Liver (tissue), 9 donors: ENCODE results near the gene SBK1. TPM values are rescaled to one million over a fixed set of nuclear protein-coding genes. Genes with fewer than 3 reads are reported as not detected.

Experiments used
- DNase-seq: peaks from one replicate; pipeline ENCODE4 v3.0.0-alpha.2; 2017; ENCODE audit warnings: low spot score
- H3K27ac ChIP-seq, 2 donors: one replicate each; pipeline ENCODE4 v1.7.0; 2013; ENCODE audit warnings: inconsistent platforms in 2 of 2, low read length in 2 of 2, control low read depth in 1 of 2, low read depth in 1 of 2, mild to moderate bottlenecking in 1 of 2
- H3K27me3 ChIP-seq, 4 donors: one replicate each; pipeline versions ENCODE4 v1.6.1 to v1.7.0; 2013; ENCODE audit warnings: low read length in 3 of 4, inconsistent platforms in 1 of 4, mild to moderate bottlenecking in 1 of 4, moderate library complexity in 1 of 4; ENCODE audit not compliant: control insufficient read depth in 4 of 4, insufficient read depth in 4 of 4
- H3K36me3 ChIP-seq, 4 donors: one replicate each; pipeline versions ENCODE4 v1.6.1 to v1.7.0; 2013; ENCODE audit warnings: low read length in 3 of 4, mild to moderate bottlenecking in 3 of 4, low read depth in 1 of 4, moderate library complexity in 1 of 4; ENCODE audit not compliant: control insufficient read depth in 4 of 4, insufficient read depth in 3 of 4
- H3K4me1 ChIP-seq, 4 donors: one replicate each; pipeline versions ENCODE4 v1.6.1 to v1.7.0; 2013; ENCODE audit warnings: low read length in 3 of 4, mild to moderate bottlenecking in 3 of 4, moderate library complexity in 1 of 4; ENCODE audit not compliant: control insufficient read depth in 4 of 4, insufficient read depth in 4 of 4
- H3K4me3 ChIP-seq, 3 donors: one replicate each; pipeline versions ENCODE4 v1.6.1 to v1.7.0; 2013; ENCODE audit warnings: low read length in 3 of 3, control low read depth in 1 of 3, low read depth in 1 of 3, mild to moderate bottlenecking in 1 of 3
- H3K9ac ChIP-seq, 2 donors: one replicate each; pipeline ENCODE4 v1.7.0; 2013; ENCODE audit warnings: low read length in 2 of 2, mild to moderate bottlenecking in 2 of 2, moderate library complexity in 2 of 2, control low read depth in 1 of 2, low read depth in 1 of 2
- H3K9me3 ChIP-seq, 4 donors: one replicate each; pipeline versions ENCODE4 v1.6.1 to v1.7.0; 2013; ENCODE audit warnings: low read length in 3 of 4; ENCODE audit not compliant: control insufficient read depth in 4 of 4
- ATF3 ChIP-seq: IDR thresholded peaks from 2 replicates; pipeline ENCODE4 v1.6.1; 2016; ENCODE audit warnings: antibody characterized with exemption
- FOXA2 ChIP-seq: IDR thresholded peaks from 2 replicates; pipeline ENCODE4 v1.6.1; 2016; ENCODE audit warnings: antibody characterized with exemption
- GABPA ChIP-seq, 2 donors: IDR thresholded peaks in 1 of 2; conservative IDR thresholded peaks in 1 of 2; 2 replicates each; pipeline ENCODE4 v1.6.1; 2016; ENCODE audit warnings: antibody characterized with exemption in 2 of 2, mild to moderate bottlenecking in 1 of 2, moderate library complexity in 1 of 2
- HNF4A ChIP-seq, 2 donors: conservative IDR thresholded peaks; 2 replicates each; pipeline ENCODE4 v1.6.1; 2016; ENCODE audit warnings: antibody characterized with exemption in 2 of 2, mild to moderate bottlenecking in 2 of 2
- MAX ChIP-seq: IDR thresholded peaks from 2 replicates; pipeline ENCODE4 v1.6.1; 2016; ENCODE audit warnings: antibody characterized with exemption
- NR2F2 ChIP-seq: IDR thresholded peaks from 2 replicates; pipeline ENCODE4 v1.6.1; 2016; ENCODE audit warnings: antibody characterized with exemption
- REST ChIP-seq: IDR thresholded peaks from 2 replicates; pipeline ENCODE4 v1.6.1; 2016; ENCODE audit warnings: antibody characterized with exemption, mild to moderate bottlenecking
- RXRA ChIP-seq, 2 donors: IDR thresholded peaks; 2 replicates each; pipeline ENCODE4 v1.6.1; 2017 to 2018; ENCODE audit warnings: antibody characterized with exemption in 2 of 2, mild to moderate bottlenecking in 1 of 2
- SP1 ChIP-seq: IDR thresholded peaks from 2 replicates; pipeline ENCODE4 v1.6.1; 2018; ENCODE audit warnings: antibody characterized with exemption, mild to moderate bottlenecking
- ZBTB33 ChIP-seq: IDR thresholded peaks from 2 replicates; pipeline ENCODE4 v1.6.1; 2016; ENCODE audit warnings: antibody characterized with exemption
- WGBS: extraction: QIAGEN DNeasy Blood & Tissue Kit; methylation state at CpG from one replicate; pipeline ENCODE4 v1.1.7; 2013; 5-methylcytosine and 5-hydroxymethylcytosine counted together
- polyA plus RNA-seq, 2 donors: library from polyadenylated mRNA; stranded (reverse) in 1 of 2; unstranded in 1 of 2; fragments of 200-250 nt in 1 of 2; fragments of >200 nt in 1 of 2; fragmentation: Nextera tagmentation in 1 of 2; extraction: Ambion mirVana in 1 of 2; gene quantifications; one replicate each; pipeline versions ENCODE4 v1.2.1 to v1.2.3, GENCODE V29; 2013 to 2015
- total RNA-seq, 2 donors: library from RNA; depleted of rRNA; stranded (reverse); fragments of >200 nt; gene quantifications; one replicate each; pipeline ENCODE4 v1.2.3, GENCODE V29; 2014
- donor health status: healthy.
- donor health status: healthy.
- donor health status: healthy.
- donor health status: healthy.
- donor health status: healthy.

SBK1 gene
- total and polyA plus RNA-seq, 4 donors = 0.05 to 0.08 (median 0.07) TPM; not detected in 1

- no peak overlapping the region for H3K4me3 ChIP-seq
- 93% methylated on average over 10 of the region's 10 CpGs for WGBS
- no peaks in the 10 kb centered on the region for H3K9me3 ChIP-seq
- H3K9ac ChIP-seq = no peak overlapping the region
- no peaks in the 10 kb centered on the region for H3K27me3 ChIP-seq
- H3K27ac ChIP-seq = no peak overlapping the region
- no peaks in the 10 kb centered on the region for H3K36me3 ChIP-seq
- DNase-seq = no peak
- peaks cover 0 to 7% (median 1%) of the 10 kb centered on the region in 4 donors for H3K4me1 ChIP-seq
- TF ChIP-seq REST = no peak
Measured at GRCh38 chr16:28312327-28312726, 20.0 kb downstream of the SBK1 start.

- Histone ChIP-seq H3K4me3 (no peak overlapping the region), H3K27ac (no peak overlapping the region), H3K9ac (no peak overlapping the region), H3K4me1 (peaks cover 0 to 2% (median 0%) of the 10 kb centered on the region in 4 donors), H3K36me3 (no peaks in the 10 kb centered on the region), H3K9me3 (no peaks in the 10 kb centered on the region), H3K27me3 (no peaks in the 10 kb centered on the region)
- DNase-seq = no peak
- TF ChIP-seq ZBTB33 (no peak), ATF3 (no peak), MAX (no peak), NR2F2 (no peak), FOXA2 (no peak), HNF4A (conservative IDR thresholded peaks at IDR 0.05) (no peak), SP1 (no peak), GABPA (IDR thresholded peaks at IDR 0.05 in 1 of 2, conservative IDR thresholded peaks at IDR 0.05 in 1 of 2) (no peak), RXRA (IDR thresholded peaks at IDR 0.05) (no peak), REST (no peak)
- WGBS = 76% methylated on average over 11 of the region's 11 CpGs
Measured at GRCh38 chr16:28313587-28313986, 21.3 kb downstream of the SBK1 start.
